ENCODE results near the gene TMEM271.
"Not testable (repeated sequence)": the region's sequence is repeated elsewhere in the genome, so short reads cannot be mapped to it uniquely, and the experiment has no call there.

The TMEM271 gene

GRCh38 chr4:561426-561825, 14.7 kb downstream of the TMEM271 start:
- DNase-seq (ENCODE audit: low read depth in 2 of 2): no peak

GRCh38 chr4:560731-561291, 15.3 kb downstream of the TMEM271 start:
- no peak for DNase-seq (ENCODE audit: low read depth in 2 of 2)

- no peak for DNase-seq (ENCODE audit: low read depth in 2 of 2)
Measured at GRCh38 chr4:560061-560460, 16.0 kb downstream of the TMEM271 start.

GRCh38 chr4:555566-556275, 20.4 kb downstream of the TMEM271 start:
- DNase-seq (ENCODE audit: low read depth in 2 of 2): no peak

- DNase-seq (ENCODE audit: low read depth in 2 of 2): not testable (repeated sequence)
Measured at GRCh38 chr4:554793-555320, 21.2 kb downstream of the TMEM271 start.

GRCh38 chr4:552019-552418, 24.1 kb downstream of the TMEM271 start:
- DNase-seq (ENCODE audit: low read depth in 2 of 2): no peak

GRCh38 chr4:550268-550667, 25.8 kb downstream of the TMEM271 start:
- DNase-seq (ENCODE audit: low read depth in 2 of 2): not testable (repeated sequence)

- no peak for DNase-seq (ENCODE audit: low read depth in 2 of 2)
Measured at GRCh38 chr4:548976-549375, 27.1 kb downstream of the TMEM271 start.

- DNase-seq (ENCODE audit: low read depth in 2 of 2): no peak
Measured at GRCh38 chr4:545612-546011, 30.5 kb downstream of the TMEM271 start.

- DNase-seq (ENCODE audit: low read depth in 2 of 2): no peak
Measured at GRCh38 chr4:544386-545105, 31.5 kb downstream of the TMEM271 start.

GRCh38 chr4:541271-541670, 34.8 kb downstream of the TMEM271 start:
- DNase-seq (ENCODE audit: low read depth in 2 of 2): no peak

GRCh38 chr4:538542-539142, 37.5 kb downstream of the TMEM271 start:
- no peak for DNase-seq (ENCODE audit: low read depth in 2 of 2)

GRCh38 chr4:537436-538264, 38.4 kb downstream of the TMEM271 start:
- no peak for DNase-seq (ENCODE audit: low read depth in 2 of 2)

- DNase-seq (ENCODE audit: low read depth in 2 of 2): no peak
Measured at GRCh38 chr4:536351-536972, 39.6 kb downstream of the TMEM271 start.

- no peak for DNase-seq (ENCODE audit: low read depth in 2 of 2)
Measured at GRCh38 chr4:535924-536281, 40.2 kb downstream of the TMEM271 start.

- DNase-seq (ENCODE audit: low read depth in 2 of 2): no peak
Measured at GRCh38 chr4:535181-535923, 40.7 kb downstream of the TMEM271 start.

GRCh38 chr4:534576-535151, 41.4 kb downstream of the TMEM271 start:
- DNase-seq (ENCODE audit: low read depth in 2 of 2): no peak

GRCh38 chr4:534101-534575, 42.0 kb downstream of the TMEM271 start:
- no peak for DNase-seq (ENCODE audit: low read depth in 2 of 2)

GRCh38 chr4:533318-534100, 42.6 kb downstream of the TMEM271 start:
- DNase-seq (ENCODE audit: low read depth in 2 of 2): no peak

All from stimulated activated CD4-positive, alpha-beta T cell treated with anti-CD3 and anti-CD28 coated beads, Interleukin-15, amount 100 ng/mL, for 48 hours (primary cell).